SK-N-SH (cell line): ENCODE data around the gene ZBTB46. TPM values are rescaled to one million over a fixed set of nuclear protein-coding genes. Genes with fewer than 3 reads are reported as not detected.
A peak's percentile ranks its signal among the peaks of the same experiment; 100 is the strongest.

Experiments used
- CTCF ChIA-PET: fragments of 300-600, 350-600 bp; formaldehyde crosslinking; extraction: SDS; loops from one replicate; lab custom pipeline; 2021; lab: Yijun Ruan, JAX
- POLR2A ChIA-PET: fragments of 350-600 bp; sonication (Branson Sonifier 250); formaldehyde crosslinking; extraction: SDS; loops from one replicate; lab custom pipeline; 2020; ENCODE audit warnings: antibody characterized with exemption, inconsistent platforms; lab: Yijun Ruan, JAX
- DNase-seq: peaks from one replicate; pipeline ENCODE4 v3.0.0; 2012
- H2AFZ ChIP-seq: fragments of 200-600 bp; sonication (generic); 2 replicates; pipeline ENCODE4 v1.8.1; 2016; ENCODE audit warnings: antibody characterized with exemption, mild to moderate bottlenecking, low read depth
- H3F3A ChIP-seq: fragments of 200-600 bp; sonication (generic); replicated peaks from 2 replicates; pipeline ENCODE3; 2016; ENCODE audit warnings: antibody characterized with exemption, mild to moderate bottlenecking; ENCODE audit not compliant: insufficient read depth
- H3K27ac ChIP-seq, 2 experiments: fragments of 200-500 bp in 1 of 2; fragments of 200-600 bp in 1 of 2; sonication (Bioruptor generic) in 1 of 2; sonication (generic), shearing (Covaris generic) in 1 of 2; 2 replicates each; pipeline versions ENCODE4 v1.5.1 to v1.6.1; 2014 to 2016; ENCODE audit warnings: low read depth in 2 of 2, inconsistent platforms in 1 of 2, low read length in 1 of 2, mild to moderate bottlenecking in 1 of 2, mixed read lengths in 1 of 2
- H3K27me3 ChIP-seq: fragments of 200-600 bp; sonication (generic), shearing (Covaris generic); 2 replicates; pipeline ENCODE4 v1.6.1; 2016; ENCODE audit warnings: mixed run types; ENCODE audit not compliant: insufficient read depth
- H3K36me3 ChIP-seq, 2 experiments: fragments of 200-500 bp in 1 of 2; fragments of 200-600 bp in 1 of 2; sonication (Bioruptor generic) in 1 of 2; sonication (generic) in 1 of 2; replicated peaks in 1 of 2; 2 replicates each; pipeline versions ENCODE3 to v1.5.1; 2014 to 2016; ENCODE audit warnings: low read length in 1 of 2, mild to moderate bottlenecking in 1 of 2; ENCODE audit not compliant: insufficient read depth in 2 of 2, control insufficient read depth in 1 of 2
- H3K4me1 ChIP-seq, 2 experiments: fragments of 200-500 bp in 1 of 2; fragments of 200-600 bp in 1 of 2; sonication (Bioruptor generic) in 1 of 2; sonication (generic), shearing (Covaris generic) in 1 of 2; 2 replicates each; pipeline versions ENCODE4 v1.5.1 to v1.6.1; 2014 to 2016; ENCODE audit warnings: low read depth in 1 of 2, low read length in 1 of 2, mixed run types in 1 of 2; ENCODE audit not compliant: insufficient read depth in 2 of 2, control insufficient read depth in 1 of 2
- H3K4me2 ChIP-seq: fragments of 200-600 bp; sonication (generic), shearing (Covaris generic); 2 replicates; pipeline ENCODE4 v1.6.1; 2017; ENCODE audit warnings: mixed run types
- H3K4me3 ChIP-seq, 2 experiments: fragments of 200-500 bp in 1 of 2; fragments of 200-600 bp in 1 of 2; sonication (Bioruptor generic) in 1 of 2; sonication (generic), shearing (Covaris generic) in 1 of 2; 2 replicates each; pipeline versions ENCODE4 v1.5.1 to v1.8.1; 2014 to 2016; ENCODE audit warnings: low read depth in 2 of 2, inconsistent platforms in 1 of 2, low read length in 1 of 2, mild to moderate bottlenecking in 1 of 2, mixed read lengths in 1 of 2, moderate library complexity in 1 of 2
- H3K79me2 ChIP-seq: fragments of 200-600 bp; sonication (generic); 2 replicates; pipeline ENCODE4 v1.8.1; 2017; ENCODE audit warnings: mild to moderate bottlenecking; ENCODE audit not compliant: insufficient read depth
- H3K9ac ChIP-seq: fragments of 200-600 bp; sonication (generic); 2 replicates; pipeline ENCODE4 v1.6.1; 2017; ENCODE audit warnings: mixed run types
- H3K9me2 ChIP-seq: fragments of 200-600 bp; sonication (generic); 2 replicates; pipeline ENCODE4 v1.6.1; 2017; ENCODE audit warnings: mixed run types
- H3K9me3 ChIP-seq: fragments of 200-600 bp; sonication (generic); 2 replicates; pipeline ENCODE4 v1.6.1; 2017; ENCODE audit warnings: mixed run types, mild to moderate bottlenecking, moderate library complexity
- H4K20me1 ChIP-seq: fragments of 200-600 bp; sonication (generic); 2 replicates; pipeline ENCODE4 v1.6.1; 2017; ENCODE audit warnings: mild to moderate bottlenecking, mixed run types; ENCODE audit not compliant: insufficient read depth
- CTCF ChIP-seq: fragments of 200-600 bp; sonication (generic); IDR thresholded peaks from 2 replicates; pipeline ENCODE4 v1.6.1; 2017; ENCODE audit warnings: antibody characterized with exemption, mild to moderate bottlenecking, moderate library complexity
- ELF1 ChIP-seq: IDR thresholded peaks from 2 replicates; pipeline ENCODE4 v1.4.0; 2012
- EZH2phosphoT487 ChIP-seq: fragments of 200-600 bp; sonication (generic); IDR thresholded peaks from 2 replicates; pipeline ENCODE4 v1.6.1; 2017; ENCODE audit warnings: low read depth, mixed run types, mild to moderate bottlenecking, antibody characterized with exemption, moderate library complexity, borderline replicate concordance
- FOXJ3 ChIP-seq: sonication (generic); formaldehyde crosslinking; IDR thresholded peaks from 2 replicates; pipeline ENCODE4 v1.5.1; 2020; ENCODE audit warnings: mild to moderate bottlenecking, missing genetic modification reagents
- FOXM1 ChIP-seq: IDR thresholded peaks from 2 replicates; pipeline ENCODE4 v1.4.0; 2012; ENCODE audit warnings: low read depth, mild to moderate bottlenecking
- GABPA ChIP-seq: IDR thresholded peaks from 2 replicates; pipeline ENCODE4 v1.4.0; 2012; ENCODE audit warnings: low read depth, mild to moderate bottlenecking
- GATA2 ChIP-seq: sonication (generic); formaldehyde crosslinking; IDR thresholded peaks from 2 replicates; pipeline ENCODE4 v1.5.0; 2020; ENCODE audit warnings: mild to moderate bottlenecking, missing genetic modification reagents
- JUND ChIP-seq: IDR thresholded peaks from 2 replicates; pipeline ENCODE4 v1.4.0; 2012
- MEF2A ChIP-seq: IDR thresholded peaks from 2 replicates; pipeline ENCODE4 v1.4.0; 2012; ENCODE audit warnings: low read depth, borderline replicate concordance
- MXI1 ChIP-seq: IDR thresholded peaks from 2 replicates; pipeline ENCODE4 v1.6.1; 2012; ENCODE audit warnings: mild to moderate bottlenecking, low read depth, low read length, improper control_type of control experiment
- POLR2AphosphoS5 ChIP-seq: IDR thresholded peaks from 2 replicates; pipeline ENCODE4 v1.6.1; 2012; ENCODE audit warnings: low read depth, low read length
- REST ChIP-seq: IDR thresholded peaks from 2 replicates; pipeline ENCODE4 v1.6.1; 2012; ENCODE audit warnings: mild to moderate bottlenecking, low read depth, low read length, moderate library complexity
- RXRA ChIP-seq: IDR thresholded peaks from 2 replicates; pipeline ENCODE4 v1.4.0; 2012; ENCODE audit warnings: low read depth, mild to moderate bottlenecking, borderline replicate concordance
- SIN3A ChIP-seq: IDR thresholded peaks from 2 replicates; pipeline ENCODE4 v1.6.1; 2012; ENCODE audit warnings: low read depth, mild to moderate bottlenecking, low read length, moderate library complexity, borderline replicate concordance
- TCF12 ChIP-seq: IDR thresholded peaks from 2 replicates; pipeline ENCODE4 v1.4.0; 2012
- TEAD4 ChIP-seq: IDR thresholded peaks from 2 replicates; pipeline ENCODE4 v1.4.0; 2012; ENCODE audit warnings: mild to moderate bottlenecking, borderline replicate concordance; ENCODE audit not compliant: insufficient read depth
- USF2 ChIP-seq: fragments of 150-350 bp; IDR thresholded peaks from 2 replicates; pipeline ENCODE4 v1.6.1; 2017; ENCODE audit warnings: antibody characterized with exemption, low read length, low read depth, borderline replicate concordance
- YY1 ChIP-seq: IDR thresholded peaks from 2 replicates; pipeline ENCODE4 v1.4.0; 2012; ENCODE audit warnings: low read depth, mild to moderate bottlenecking
- ZBTB33 ChIP-seq: IDR thresholded peaks from 2 replicates; pipeline ENCODE4 v1.4.0; 2012; ENCODE audit warnings: low read depth, borderline replicate concordance
- WGBS: methylation state at CpG from one replicate; pipeline ENCODE4 v1.1.6; 2017; ENCODE audit warnings: low lambda C conversion rate; 5-methylcytosine and 5-hydroxymethylcytosine counted together
- polyA plus RNA-seq, 3 experiments: library from polyadenylated mRNA; depleted of rRNA; stranded (reverse); fragments of >200 nt; gene quantifications; 2 replicates each; pipeline ENCODE4 v1.2.3, GENCODE V29; 2012
- TF ChIP-seq, protein P1 (sequence below): fragments of 150-350 bp; IDR thresholded peaks from 2 replicates; pipeline ENCODE4 v1.6.1; 2016; ENCODE audit warnings: mild to moderate bottlenecking, low read depth, low read length
- TF ChIP-seq, protein P2 (sequence below): IDR thresholded peaks from 2 replicates; pipeline ENCODE4; 2012

Gene ZBTB46
- polyA plus RNA-seq, 1 of the 3 experiments (the other 2 are of a cell fraction) = 0.15 TPM

GRCh38 chr20:63698739-63699465 is 132.2 kb downstream of the ZBTB46 start:
- CTCF ChIA-PET = interaction anchor here (1.7 kb wide), 1 partner anchor 202 kb away, joined by 4 read pairs; no protein-coding TSS in a partner anchor
- TF ChIP-seq RXRA (no peak), FOXM1 (no peak), GABPA (0 out of 2 replicates have a peak, but pooled peaks have one; percentile 15), SIN3A (no peak; the same call in 1 of the 2 replicates), MEF2A (no peak), ZBTB33 (no peak), JUND (peak; percentile 90), YY1 (no peak), REST (peak; percentile 7; the same call in 1 of the 2 replicates), USF2 (no peak), CTCF (no peak), EZH2phosphoT487 (no peak), GATA2 (CRISPR knock-in tag) (no peak), FOXJ3 (CRISPR knock-in tag) (no peak), POLR2AphosphoS5 (peak; percentile 34), ELF1 (0 out of 2 replicates have a peak, but pooled peaks have one; percentile 25), TEAD4 (no peak), TCF12 (peak; percentile 77), MXI1 (no peak)
- TF ChIP-seq, protein P1, sequence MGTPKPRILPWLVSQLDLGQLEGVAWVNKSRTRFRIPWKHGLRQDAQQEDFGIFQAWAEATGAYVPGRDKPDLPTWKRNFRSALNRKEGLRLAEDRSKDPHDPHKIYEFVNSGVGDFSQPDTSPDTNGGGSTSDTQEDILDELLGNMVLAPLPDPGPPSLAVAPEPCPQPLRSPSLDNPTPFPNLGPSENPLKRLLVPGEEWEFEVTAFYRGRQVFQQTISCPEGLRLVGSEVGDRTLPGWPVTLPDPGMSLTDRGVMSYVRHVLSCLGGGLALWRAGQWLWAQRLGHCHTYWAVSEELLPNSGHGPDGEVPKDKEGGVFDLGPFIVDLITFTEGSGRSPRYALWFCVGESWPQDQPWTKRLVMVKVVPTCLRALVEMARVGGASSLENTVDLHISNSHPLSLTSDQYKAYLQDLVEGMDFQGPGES = no peak
- TF ChIP-seq, protein P2, sequence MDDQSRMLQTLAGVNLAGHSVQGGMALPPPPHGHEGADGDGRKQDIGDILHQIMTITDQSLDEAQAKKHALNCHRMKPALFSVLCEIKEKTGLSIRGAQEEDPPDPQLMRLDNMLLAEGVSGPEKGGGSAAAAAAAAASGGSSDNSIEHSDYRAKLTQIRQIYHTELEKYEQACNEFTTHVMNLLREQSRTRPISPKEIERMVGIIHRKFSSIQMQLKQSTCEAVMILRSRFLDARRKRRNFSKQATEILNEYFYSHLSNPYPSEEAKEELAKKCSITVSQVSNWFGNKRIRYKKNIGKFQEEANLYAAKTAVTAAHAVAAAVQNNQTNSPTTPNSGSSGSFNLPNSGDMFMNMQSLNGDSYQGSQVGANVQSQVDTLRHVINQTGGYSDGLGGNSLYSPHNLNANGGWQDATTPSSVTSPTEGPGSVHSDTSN = no peak; the same call in 1 of the 2 replicates

More at GRCh38 chr20:63698739-63699465, 132.2 kb downstream of the ZBTB46 start:
- Histone ChIP-seq H3K4me2 (peak overlapping the region; percentile 72), H3K4me1 (peaks cover 22 to 30% of the 10 kb centered on the region in 2 experiments; a peak in 3 of 4 replicates), H3K9me3 (no peaks in the 10 kb centered on the region), H3K36me3 (peaks cover 0 to 11% of the 10 kb centered on the region in 2 experiments), H3F3A (no peaks in the 10 kb centered on the region), H3K9me2 (no peaks in the 10 kb centered on the region), H3K9ac (peak overlapping the region; percentile 61), H2AFZ (no peak overlapping the region), H3K27ac (peak overlapping the region; percentile 28 to 85), H3K79me2 (no peaks in the 10 kb centered on the region), H3K27me3 (no peaks in the 10 kb centered on the region), H3K4me3 (peak overlapping the region in 1 of 2 experiments; percentile 42; a peak in 1 of 4 replicates), H4K20me1 (no peaks in the 10 kb centered on the region)
- 20% methylated on average over 4 of the region's 19 CpGs for WGBS
- POLR2A ChIA-PET = interaction anchor here (1.4 to 3.4 kb wide), 2 partner anchors 9 to 166 kb away, joined by 3 to 22 read pairs; partner anchors contain the start of genes ARFRP1, TPD52L2 and ZGPAT
- peak; percentile 58 for DNase-seq
